BJ (cell line): ENCODE results near the gene NKD2. TPM values are rescaled to one million over a fixed set of nuclear protein-coding genes. Genes with fewer than 3 reads are reported as not detected.

Experiments
- CTCF ChIA-PET: fragments of 350-600 bp; formaldehyde crosslinking; extraction: SDS; loops from one replicate; lab custom pipeline; 2021; ENCODE audit warnings: antibody characterized with exemption, inconsistent platforms; lab: Yijun Ruan, JAX
- POLR2A ChIA-PET: fragments of 300-600 bp; sonication (Branson Sonifier 250); formaldehyde crosslinking; extraction: SDS; loops from one replicate; lab custom pipeline; 2021; ENCODE audit warnings: antibody characterized with exemption; lab: Charles Lee
- DNase-seq: peaks from one replicate; pipeline ENCODE4 v3.0.0-alpha.2; 2011; ENCODE audit warnings: low read depth
- H3K27me3 ChIP-seq: 2 replicates; pipeline ENCODE4 v1.6.0; 2011; ENCODE audit warnings: low read length; ENCODE audit not compliant: control insufficient read depth, insufficient read depth
- H3K36me3 ChIP-seq: 2 replicates; pipeline ENCODE4 v1.5.1; 2011; ENCODE audit warnings: low read length; ENCODE audit not compliant: control insufficient read depth, insufficient read depth
- H3K4me3 ChIP-seq: 2 replicates; pipeline ENCODE4 v1.5.1; 2011; ENCODE audit warnings: low read depth, mild to moderate bottlenecking, control low read depth, low read length
- polyA plus RNA-seq: library from polyadenylated mRNA; depleted of rRNA; stranded (reverse); fragments of >200 nt; gene quantifications from 2 replicates; pipeline ENCODE4 v1.2.3, GENCODE V29; 2011
- TF ChIP-seq, protein P1 (sequence below): IDR thresholded peaks from 2 replicates; pipeline ENCODE4 v1.5.1; 2011; ENCODE audit warnings: low read depth, mild to moderate bottlenecking, control low read depth, inconsistent platforms, low read length, moderate library complexity; ENCODE audit not compliant: insufficient read depth

NKD2 gene
- polyA plus RNA-seq, 1 experiment: not detected

GRCh38 chr5:1009359-1010180 is 968 bp downstream of the NKD2 start:
- no peak for DNase-seq
- no peak overlapping the region for H3K4me3 ChIP-seq
- no peaks in the 10 kb centered on the region for H3K36me3 ChIP-seq
- TF ChIP-seq, protein P1, sequence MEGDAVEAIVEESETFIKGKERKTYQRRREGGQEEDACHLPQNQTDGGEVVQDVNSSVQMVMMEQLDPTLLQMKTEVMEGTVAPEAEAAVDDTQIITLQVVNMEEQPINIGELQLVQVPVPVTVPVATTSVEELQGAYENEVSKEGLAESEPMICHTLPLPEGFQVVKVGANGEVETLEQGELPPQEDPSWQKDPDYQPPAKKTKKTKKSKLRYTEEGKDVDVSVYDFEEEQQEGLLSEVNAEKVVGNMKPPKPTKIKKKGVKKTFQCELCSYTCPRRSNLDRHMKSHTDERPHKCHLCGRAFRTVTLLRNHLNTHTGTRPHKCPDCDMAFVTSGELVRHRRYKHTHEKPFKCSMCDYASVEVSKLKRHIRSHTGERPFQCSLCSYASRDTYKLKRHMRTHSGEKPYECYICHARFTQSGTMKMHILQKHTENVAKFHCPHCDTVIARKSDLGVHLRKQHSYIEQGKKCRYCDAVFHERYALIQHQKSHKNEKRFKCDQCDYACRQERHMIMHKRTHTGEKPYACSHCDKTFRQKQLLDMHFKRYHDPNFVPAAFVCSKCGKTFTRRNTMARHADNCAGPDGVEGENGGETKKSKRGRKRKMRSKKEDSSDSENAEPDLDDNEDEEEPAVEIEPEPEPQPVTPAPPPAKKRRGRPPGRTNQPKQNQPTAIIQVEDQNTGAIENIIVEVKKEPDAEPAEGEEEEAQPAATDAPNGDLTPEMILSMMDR: no peak
- peaks cover 51% of the 10 kb centered on the region for H3K27me3 ChIP-seq
- ChIA-PET CTCF (interaction anchor here (0.9 to 5.1 kb wide), 4 partner anchors 10 to 77 kb away, joined by 3 to 34 read pairs (median 8); no protein-coding TSS in a partner anchor), POLR2A (no interaction called here)

DNA sequence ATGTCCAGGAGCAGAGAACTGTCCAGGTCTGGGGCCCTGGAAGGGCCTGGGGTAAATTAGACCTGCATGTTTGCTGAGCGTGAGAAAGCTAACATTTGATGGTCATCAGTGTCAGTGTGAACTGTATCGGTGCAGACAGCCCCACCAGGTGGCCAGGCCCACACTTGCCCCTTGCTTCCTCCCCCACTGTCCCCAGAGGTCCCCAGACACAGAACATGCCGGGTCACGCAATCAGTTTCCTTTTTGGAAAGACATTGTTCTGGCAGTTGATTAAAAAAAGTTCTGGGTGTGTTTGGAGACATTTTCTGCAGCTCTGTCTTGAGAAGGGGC is 1.5 kb downstream of the NKD2 start:
- ChIA-PET CTCF (interaction anchor here (0.8 to 5.1 kb wide), 4 partner anchors 9 to 78 kb away, joined by 3 to 34 read pairs (median 8); no protein-coding TSS in a partner anchor), POLR2A (no interaction called here)
- no peak for DNase-seq
- Histone ChIP-seq H3K27me3 (peaks cover 52% of the 10 kb centered on the region), H3K36me3 (no peaks in the 10 kb centered on the region), H3K4me3 (no peak overlapping the region)
- TF ChIP-seq, protein P1: no peak

GRCh38 chr5:1010641-1011046 is 2.0 kb downstream of the NKD2 start:
- POLR2A ChIA-PET: no interaction called here

GRCh38 chr5:1011226-1011631 is 2.6 kb downstream of the NKD2 start:
- H3K27me3 ChIP-seq: peaks cover 52% of the 10 kb centered on the region
- TF ChIP-seq, protein P1: no peak
- no peaks in the 10 kb centered on the region for H3K36me3 ChIP-seq
- ChIA-PET CTCF (interaction anchor here (3.4 kb wide), 1 partner anchor 77 kb away, joined by 11 read pairs; no protein-coding TSS in a partner anchor), POLR2A (no interaction called here)
- no peak overlapping the region for H3K4me3 ChIP-seq
- no peak for DNase-seq

More at GRCh38 chr5:1010641-1011046, 2.0 kb downstream of the NKD2 start:
- DNase-seq: no peak
- CTCF ChIA-PET: interaction anchor here (0.8 to 5.1 kb wide), 3 partner anchors 9 to 77 kb away, joined by 4 to 34 read pairs (median 11); no protein-coding TSS in a partner anchor
- TF ChIP-seq, protein P1: no peak
- Histone ChIP-seq H3K4me3 (no peak overlapping the region), H3K36me3 (no peaks in the 10 kb centered on the region), H3K27me3 (peaks cover 53% of the 10 kb centered on the region)

DNA sequence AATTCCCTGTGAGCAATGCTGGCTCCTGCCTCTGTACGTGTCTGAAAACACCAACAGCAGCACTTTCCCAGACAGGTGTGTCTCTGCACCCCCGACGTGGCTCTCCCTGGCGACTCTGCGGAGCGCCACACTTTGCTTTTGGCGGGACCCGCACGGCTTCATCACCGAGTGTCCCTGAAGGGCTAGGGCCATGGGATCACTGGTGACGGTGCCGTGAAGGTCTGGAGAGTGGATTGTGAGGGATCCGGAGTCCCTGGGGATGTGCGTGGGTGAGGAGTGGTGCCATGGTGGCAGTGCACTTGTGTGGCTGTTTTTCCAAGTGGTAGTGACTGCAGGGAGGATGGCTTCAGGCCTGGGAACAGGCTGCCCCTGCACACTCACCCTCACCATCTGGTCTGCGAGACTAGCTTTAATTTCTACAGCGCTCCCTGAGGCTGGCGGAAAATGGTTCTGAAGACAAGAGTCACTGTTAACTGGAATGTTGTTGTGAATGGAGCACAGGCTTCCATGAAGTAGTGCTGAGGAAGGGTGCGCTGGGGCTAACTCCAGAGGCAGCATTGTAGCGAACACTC is 3.2 kb downstream of the NKD2 start:
- CTCF ChIA-PET: no interaction called here
- Histone ChIP-seq H3K27me3 (peaks cover 54% of the 10 kb centered on the region), H3K36me3 (no peaks in the 10 kb centered on the region), H3K4me3 (no peak overlapping the region)
- POLR2A ChIA-PET: no interaction called here
- no peak for DNase-seq
- TF ChIP-seq, protein P1: no peak
